T-cell (primary cell): Measurements from ENCODE around the gene RUNX1. TPM values are rescaled to one million over a fixed set of nuclear protein-coding genes. Genes with fewer than 3 reads are reported as not detected.

ENCODE experiments used
- ATAC-seq, 4 experiments: fragments of 200-7000 bp in 3 of 4; fragments of 150-1000 bp in 1 of 4; cut with Tn5 transposase; replicated peaks in 1 of 4; 1 replicate in 3 of 4; 2 replicates in 1 of 4; pipeline ENCODE4 v1.10.0; 2021; ENCODE audit warnings: moderate library complexity in 3 of 4, mild to moderate bottlenecking in 2 of 4, moderate number of reproducible peaks in 1 of 4
- CTCF ChIA-PET, 2 donors: fragments of 300-600 bp; sonication (Branson Sonifier 250); formaldehyde crosslinking; loops; one replicate each; lab custom pipeline; 2022; ENCODE audit warnings: antibody characterized with exemption in 2 of 2; lab: Charles Lee
- POLR2A ChIA-PET, 2 donors: fragments of 300-600 bp; sonication (Branson Sonifier 250); formaldehyde crosslinking; loops; one replicate each; lab custom pipeline; 2022; ENCODE audit warnings: antibody characterized with exemption in 2 of 2; lab: Charles Lee
- DNase-seq, 35 experiments: peaks; one replicate each; pipeline versions ENCODE4 v3.0.0 to v3.0.0-alpha.2; 2013 to 2023
- H3K27ac ChIP-seq: one replicate; pipeline ENCODE4 v1.5.1; 2013; ENCODE audit warnings: low read length
- H3K27me3 ChIP-seq, 2 experiments: replicated peaks in 1 of 2; 1 replicate in 1 of 2; 2 replicates in 1 of 2; pipeline versions ENCODE4 v1.6.1 to v1.7.0; 2013; ENCODE audit warnings: low read length in 1 of 2, mixed read lengths in 1 of 2; ENCODE audit not compliant: control insufficient read depth in 2 of 2, insufficient read depth in 2 of 2; ENCODE audit errors: extremely low read depth in 1 of 2
- H3K36me3 ChIP-seq, 2 donors: 1 replicate in 1 of 2; 2 replicates in 1 of 2; pipeline versions ENCODE4 v1.6.1 to v1.7.0; 2013; ENCODE audit warnings: low read length in 1 of 2; ENCODE audit not compliant: control insufficient read depth in 2 of 2, insufficient read depth in 1 of 2; ENCODE audit errors: extremely low read depth in 1 of 2
- H3K4me1 ChIP-seq, 2 experiments: 1 replicate in 1 of 2; 2 replicates in 1 of 2; pipeline versions ENCODE4 v1.6.1 to v1.7.0; 2013; ENCODE audit warnings: low read length in 2 of 2, mixed read lengths in 1 of 2; ENCODE audit not compliant: insufficient read depth in 2 of 2, control insufficient read depth in 1 of 2; ENCODE audit errors: extremely low read depth in 1 of 2
- H3K4me3 ChIP-seq, 2 donors: 1 replicate in 1 of 2; 2 replicates in 1 of 2; pipeline versions ENCODE4 v1.5.1 to v1.7.0; 2013; ENCODE audit warnings: mild to moderate bottlenecking in 2 of 2, low read length in 1 of 2, moderate library complexity in 1 of 2; ENCODE audit not compliant: control insufficient read depth in 1 of 2; ENCODE audit errors: extremely low read depth in 1 of 2
- H3K9me3 ChIP-seq: 2 replicates; pipeline ENCODE4 v1.7.0; 2013
- H3K27ac Mint-ChIP-seq, 2 donors: one replicate each; pipeline ENCODE4 v1.8.0; 2020 to 2021; ENCODE audit warnings: mild to moderate bottlenecking in 2 of 2, mixed read lengths in 2 of 2
- H3K27me3 Mint-ChIP-seq, 2 donors: one replicate each; pipeline ENCODE4 v1.8.0; 2021 to 2022; ENCODE audit warnings: mixed read lengths in 2 of 2
- H3K36me3 Mint-ChIP-seq: one replicate; pipeline ENCODE4 v1.8.0; 2021; ENCODE audit warnings: mixed read lengths
- H3K4me1 Mint-ChIP-seq, 3 donors: one replicate each; pipeline ENCODE4 v1.8.0; 2020 to 2022; ENCODE audit warnings: mixed read lengths in 3 of 3, mild to moderate bottlenecking in 1 of 3
- H3K4me3 Mint-ChIP-seq, 3 donors: one replicate each; pipeline ENCODE4 v1.8.0; 2020 to 2022; ENCODE audit warnings: mild to moderate bottlenecking in 3 of 3, mixed read lengths in 3 of 3, moderate library complexity in 3 of 3
- H3K9me3 Mint-ChIP-seq, 3 donors: one replicate each; pipeline ENCODE4 v1.8.0; 2020 to 2022; ENCODE audit warnings: mixed read lengths in 3 of 3
- WGBS: methylation state at CpG from one replicate; pipeline ENCODE4 v1.1.5; 2013; ENCODE audit warnings: missing lambda C conversion rate; ENCODE audit not compliant: insufficient coverage; 5-methylcytosine and 5-hydroxymethylcytosine counted together
- total RNA-seq, 35 experiments: library from RNA in 6 of 35; stranded (reverse) in 6 of 35; fragments of 120-200 nt in 1 of 35; gene quantifications; one replicate each; pipeline versions ENCODE4 v1.2.1 to v1.2.4 and lab custom pipeline; 2013 to 2026

The RUNX1 gene
- total RNA-seq, 5 donors from 2014 or later (not counting 1 experiment from before 2014, with no cell fraction given) = 87.0 to 117 (median 104) TPM

- Mint-ChIP-seq H3K9me3 (no peaks in the 10 kb centered on the region), H3K27me3 (no peaks in the 10 kb centered on the region), H3K27ac (no peak overlapping the region), H3K36me3 (no peaks in the 10 kb centered on the region), H3K4me1 (peaks cover 16 to 28% (median 19%) of the 10 kb centered on the region in 3 donors), H3K4me3 (no peak overlapping the region)
- 100% methylated on average over 1 of the region's 1 CpG for WGBS
- no peak overlapping the region for H3K4me3 ChIP-seq
- ChIA-PET CTCF (no interaction called here), POLR2A (interaction anchor here in 1 of 2 donors (0.6 kb wide), 1 partner anchor 72 kb away, joined by 7 read pairs; no protein-coding TSS in a partner anchor)
- no peaks in the 10 kb centered on the region for H3K27me3 ChIP-seq
- ATAC-seq (no peak), DNase-seq (no peak)
- H3K36me3 ChIP-seq = no peaks in the 10 kb centered on the region
- H3K27ac ChIP-seq = no peak overlapping the region
- peaks cover 4 to 6% of the 10 kb centered on the region in 2 experiments for H3K4me1 ChIP-seq
- H3K9me3 ChIP-seq = no peaks in the 10 kb centered on the region
These were observed 9.0 kb upstream of the RUNX1 start for GRCh38 chr21:35058058-35058457.

- CTCF ChIA-PET = no interaction called here
- Histone ChIP-seq H3K4me1 (peaks cover 7 to 11% of the 10 kb centered on the region in 2 experiments), H3K36me3 (no peaks in the 10 kb centered on the region), H3K4me3 (no peak overlapping the region), H3K27ac (no peak overlapping the region), H3K9me3 (no peaks in the 10 kb centered on the region), H3K27me3 (no peaks in the 10 kb centered on the region)
- Mint-ChIP-seq H3K36me3 (no peaks in the 10 kb centered on the region), H3K4me1 (peaks cover 22 to 33% (median 26%) of the 10 kb centered on the region in 3 donors), H3K27ac (no peak overlapping the region), H3K4me3 (no peak overlapping the region), H3K9me3 (no peaks in the 10 kb centered on the region), H3K27me3 (no peaks in the 10 kb centered on the region)
- POLR2A ChIA-PET = no interaction called here
- no peak for DNase-seq
- WGBS = 72% methylated on average over 7 of the region's 7 CpGs
- no peak for ATAC-seq
These were observed 8.3 kb upstream of the RUNX1 start for GRCh38 chr21:35057428-35057827.

GRCh38 chr21:35053356-35054096 is 4.4 kb upstream of the RUNX1 start:
- no peaks in the 10 kb centered on the region for H3K36me3 ChIP-seq
- DNase-seq (peak in 1 of 35 experiments; percentile 8), ATAC-seq (no peak)
- H3K4me3 ChIP-seq = no peak overlapping the region
- Mint-ChIP-seq H3K27ac (peak overlapping the region; percentile 16 to 80), H3K9me3 (no peaks in the 10 kb centered on the region), H3K4me1 (peaks cover 43 to 48% (median 48%) of the 10 kb centered on the region in 3 donors), H3K27me3 (no peaks in the 10 kb centered on the region), H3K4me3 (peak overlapping the region in 1 of 3 donors; percentile 18), H3K36me3 (no peaks in the 10 kb centered on the region)
- H3K27ac ChIP-seq = no peak overlapping the region
- 97% methylated on average over 10 of the region's 11 CpGs for WGBS
- H3K9me3 ChIP-seq = no peaks in the 10 kb centered on the region
- CTCF ChIA-PET = no interaction called here
- peaks cover 28 to 42% of the 10 kb centered on the region in 2 experiments for H3K4me1 ChIP-seq
- POLR2A ChIA-PET = no interaction called here
- H3K27me3 ChIP-seq = no peaks in the 10 kb centered on the region

- H3K9me3 ChIP-seq = no peaks in the 10 kb centered on the region
- ChIA-PET POLR2A (no interaction called here), CTCF (no interaction called here)
- H3K36me3 Mint-ChIP-seq = peaks cover under 1% of the 10 kb centered on the region
- no peaks in the 10 kb centered on the region for H3K36me3 ChIP-seq
- peak overlapping the region; percentile 65 to 80 for H3K27ac Mint-ChIP-seq
- H3K4me3 Mint-ChIP-seq = peak overlapping the region in 1 of 3 donors; percentile 18
- H3K27me3 ChIP-seq = no peaks in the 10 kb centered on the region
- H3K9me3 Mint-ChIP-seq = no peaks in the 10 kb centered on the region
- DNase-seq = peak in 1 of 35 experiments; percentile 29
- WGBS = 61% methylated on average over 2 of the region's 3 CpGs
- no peak overlapping the region for H3K27ac ChIP-seq
- H3K27me3 Mint-ChIP-seq = no peaks in the 10 kb centered on the region
- ATAC-seq = no peak
- peaks cover 47 to 48% (median 48%) of the 10 kb centered on the region in 3 donors for H3K4me1 Mint-ChIP-seq
- no peak overlapping the region for H3K4me3 ChIP-seq
- H3K4me1 ChIP-seq = peaks cover 28 to 42% of the 10 kb centered on the region in 2 experiments
These were observed 3.7 kb upstream of the RUNX1 start for GRCh38 chr21:35052801-35053200.

- ATAC-seq (peak; percentile 56 to 64 (median 58)), DNase-seq (peak; percentile 70 to 91 (median 82))
- CTCF ChIA-PET = interaction anchor here (0.6 to 1.9 kb wide), 25 partner anchors 9 to 565 kb away, joined by 3 to 8 read pairs (median 4); no protein-coding TSS in a partner anchor
- H3K36me3 Mint-ChIP-seq = peaks cover 5% of the 10 kb centered on the region
- peaks cover 52 to 60% (median 55%) of the 10 kb centered on the region in 3 donors for H3K4me1 Mint-ChIP-seq
- peak overlapping the region; percentile 86 for H3K27ac ChIP-seq
- H3K4me3 ChIP-seq = no peak overlapping the region
- H3K27me3 Mint-ChIP-seq = no peaks in the 10 kb centered on the region
- H3K4me3 Mint-ChIP-seq = peak overlapping the region; percentile 47 to 99 (median 56)
- no peaks in the 10 kb centered on the region for H3K27me3 ChIP-seq
- H3K9me3 Mint-ChIP-seq = no peaks in the 10 kb centered on the region
- 0% methylated on average over 9 of the region's 12 CpGs for WGBS
- POLR2A ChIA-PET = interaction anchor here (0.6 kb wide), 2 partner anchors 13 to 26 kb away, joined by 3 to 6 read pairs; no protein-coding TSS in a partner anchor
- H3K27ac Mint-ChIP-seq = peak overlapping the region; percentile 97 to 98
- no peaks in the 10 kb centered on the region for H3K36me3 ChIP-seq
- no peaks in the 10 kb centered on the region for H3K9me3 ChIP-seq
- H3K4me1 ChIP-seq = peaks cover 28 to 48% of the 10 kb centered on the region in 2 experiments
These were observed 2.3 kb upstream of the RUNX1 start for GRCh38 chr21:35051287-35051818.
